IPS-18a (cell line): ENCODE data around the gene LYZL1.
"Not testable (repeated sequence)": the region's sequence is repeated elsewhere in the genome, so short reads cannot be mapped to it uniquely, and the experiment has no call there.

Experiments used
- H3K27ac ChIP-seq: one replicate; pipeline ENCODE4 v1.5.1; 2013; ENCODE audit warnings: low read length
- H3K27me3 ChIP-seq: one replicate; pipeline ENCODE4 v1.6.1; 2013; ENCODE audit warnings: mild to moderate bottlenecking, low read length; ENCODE audit not compliant: control insufficient read depth, insufficient read depth
- H3K36me3 ChIP-seq: one replicate; pipeline ENCODE4 v1.6.1; 2013; ENCODE audit warnings: low read depth, low read length; ENCODE audit not compliant: control insufficient read depth
- H3K4me1 ChIP-seq: one replicate; pipeline ENCODE4 v1.6.1; 2013; ENCODE audit warnings: low read depth, low read length; ENCODE audit not compliant: control insufficient read depth
- H3K4me3 ChIP-seq: one replicate; pipeline ENCODE4 v1.5.1; 2013; ENCODE audit warnings: low read length
- H3K9ac ChIP-seq: one replicate; pipeline ENCODE4 v1.6.1; 2013; ENCODE audit warnings: mild to moderate bottlenecking, low read length, moderate library complexity
- H3K9me3 ChIP-seq: one replicate; pipeline ENCODE4 v1.6.1; 2013; ENCODE audit warnings: low read depth, low read length; ENCODE audit not compliant: control insufficient read depth

The LYZL1 gene

DNA sequence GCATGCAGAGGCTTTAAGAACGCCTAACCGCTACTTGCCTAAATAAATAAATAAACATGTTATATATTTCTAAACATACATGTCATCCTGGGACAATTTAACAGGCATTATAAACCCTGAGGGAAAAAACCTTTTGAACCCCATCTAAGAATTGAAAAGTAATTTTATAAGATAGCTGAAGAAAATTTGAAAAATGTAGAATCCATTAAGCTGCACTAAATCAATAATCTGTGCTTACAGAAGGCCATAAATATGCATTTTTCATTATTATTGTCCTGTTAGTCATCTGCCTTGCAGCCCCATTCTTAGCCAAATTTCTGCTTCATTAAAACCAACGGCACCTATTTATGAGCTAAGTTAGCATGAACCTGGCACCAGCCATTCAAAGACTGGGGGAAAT is 24.2 kb downstream of the LYZL1 start:
- Histone ChIP-seq H3K9me3 (no peaks in the 10 kb centered on the region), H3K27ac (no peak overlapping the region), H3K9ac (no peak overlapping the region), H3K4me3 (no peak overlapping the region), H3K36me3 (no peaks in the 10 kb centered on the region), H3K27me3 (no peaks in the 10 kb centered on the region), H3K4me1 (peaks cover 1% of the 10 kb centered on the region)

DNA sequence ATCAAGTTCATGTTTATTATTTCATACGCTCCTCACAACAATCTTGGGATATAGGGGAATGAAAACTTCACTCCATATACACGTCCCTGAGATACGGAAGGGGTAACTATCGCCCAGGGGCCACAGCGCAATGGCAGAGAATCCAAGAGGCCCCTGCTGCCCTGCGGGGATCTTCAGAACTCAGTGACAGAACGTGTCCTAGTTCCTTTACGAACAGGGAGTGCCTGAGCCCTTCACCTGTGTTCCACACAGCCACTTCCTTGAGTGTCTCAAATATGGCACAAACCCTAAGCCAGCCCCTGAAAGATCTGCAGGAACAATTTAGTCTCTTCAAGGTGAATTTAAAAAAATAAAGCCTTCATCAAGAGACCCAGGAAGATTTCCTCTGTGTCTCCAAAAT is 25.9 kb downstream of the LYZL1 start:
- Histone ChIP-seq H3K27me3 (no peaks in the 10 kb centered on the region), H3K36me3 (no peaks in the 10 kb centered on the region), H3K4me1 (peaks cover 4% of the 10 kb centered on the region), H3K9me3 (no peaks in the 10 kb centered on the region), H3K9ac (no peak overlapping the region), H3K4me3 (no peak overlapping the region), H3K27ac (no peak overlapping the region)

DNA sequence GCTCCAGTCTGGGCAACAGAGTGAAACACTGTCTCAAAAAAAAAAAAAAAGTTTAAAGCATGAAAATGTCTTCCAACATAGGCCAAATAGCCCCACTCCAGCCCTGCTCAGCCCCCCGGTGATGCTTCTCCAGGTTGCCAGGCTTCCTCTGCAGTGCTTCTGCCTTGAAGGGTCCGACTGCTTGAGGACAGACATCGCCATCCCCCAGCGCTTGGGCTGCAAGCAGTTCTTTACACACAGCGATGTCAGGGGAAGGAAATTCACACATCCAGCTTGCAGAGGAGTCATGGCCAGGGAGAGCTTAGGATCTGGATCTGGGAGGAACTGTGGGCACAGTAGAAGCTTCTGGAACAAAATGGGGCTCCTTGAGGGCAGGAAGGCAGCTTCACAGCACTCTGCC is 26.9 kb downstream of the LYZL1 start:
- peaks cover 4% of the 10 kb centered on the region for H3K4me1 ChIP-seq
- H3K9ac ChIP-seq: no peak overlapping the region
- no peaks in the 10 kb centered on the region for H3K27me3 ChIP-seq
- no peaks in the 10 kb centered on the region for H3K36me3 ChIP-seq
- no peak overlapping the region for H3K27ac ChIP-seq
- no peak overlapping the region for H3K4me3 ChIP-seq
- H3K9me3 ChIP-seq: no peaks in the 10 kb centered on the region

DNA sequence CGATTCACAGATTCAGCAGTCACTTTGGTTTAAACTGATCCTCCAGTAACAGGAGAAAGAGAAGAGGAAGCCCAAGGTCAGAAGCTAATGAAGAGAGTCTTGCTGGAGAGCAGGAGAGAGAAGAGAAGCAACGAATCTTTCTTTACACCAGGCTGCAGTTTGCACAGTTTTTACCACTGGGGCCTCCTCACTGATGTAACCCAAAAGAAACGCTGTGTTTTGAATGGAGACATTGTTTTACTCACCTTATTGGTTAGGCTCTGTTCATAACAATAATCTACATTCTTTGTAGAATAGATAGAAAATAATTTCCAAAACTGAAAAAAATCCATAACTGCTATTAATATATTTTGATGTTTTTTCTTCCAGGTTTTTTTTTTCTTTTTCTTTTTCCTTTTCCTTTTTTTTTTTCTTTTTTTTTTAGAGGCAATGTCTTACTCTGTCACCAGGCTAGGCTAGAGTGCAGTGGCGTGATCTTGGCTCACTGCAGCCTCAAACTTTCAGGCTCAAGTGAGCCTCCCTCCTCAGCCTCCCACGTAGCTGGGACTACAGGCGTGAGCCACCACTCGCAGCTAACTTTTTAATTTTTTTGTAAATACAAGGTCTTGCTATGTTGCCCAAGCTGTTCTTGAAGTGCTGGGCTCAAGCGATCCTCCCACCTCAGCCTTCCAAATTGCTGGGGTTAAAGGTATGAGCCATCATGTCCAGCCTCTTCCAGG is 27.6 kb downstream of the LYZL1 start:
- Histone ChIP-seq H3K9ac (no peak overlapping the region), H3K27me3 (no peaks in the 10 kb centered on the region), H3K4me3 (no peak overlapping the region), H3K9me3 (no peaks in the 10 kb centered on the region), H3K27ac (no peak overlapping the region), H3K4me1 (peaks cover 4% of the 10 kb centered on the region), H3K36me3 (no peaks in the 10 kb centered on the region)

DNA sequence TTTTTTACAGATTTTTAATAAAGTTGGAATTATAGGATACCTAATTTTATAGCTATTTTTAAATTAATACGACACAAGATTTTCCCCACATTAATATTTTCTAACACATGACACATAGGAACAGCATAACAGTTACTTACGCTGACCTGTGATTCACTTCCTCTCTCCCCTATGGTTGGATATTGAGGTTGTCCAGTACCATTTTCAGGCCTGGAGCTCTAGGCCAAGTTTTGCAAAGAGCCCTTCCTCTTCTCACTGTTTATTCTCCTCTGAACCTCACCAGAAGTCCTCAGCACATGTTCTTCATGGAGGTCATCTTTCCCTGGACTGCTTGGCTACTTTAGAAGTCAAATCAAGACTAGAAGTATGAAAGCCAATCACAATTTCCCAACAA is 28.2 kb downstream of the LYZL1 start:
- Histone ChIP-seq H3K9ac (no peak overlapping the region), H3K4me1 (peaks cover 4% of the 10 kb centered on the region), H3K36me3 (no peaks in the 10 kb centered on the region), H3K27me3 (no peaks in the 10 kb centered on the region), H3K4me3 (no peak overlapping the region), H3K9me3 (no peaks in the 10 kb centered on the region), H3K27ac (no peak overlapping the region)

DNA sequence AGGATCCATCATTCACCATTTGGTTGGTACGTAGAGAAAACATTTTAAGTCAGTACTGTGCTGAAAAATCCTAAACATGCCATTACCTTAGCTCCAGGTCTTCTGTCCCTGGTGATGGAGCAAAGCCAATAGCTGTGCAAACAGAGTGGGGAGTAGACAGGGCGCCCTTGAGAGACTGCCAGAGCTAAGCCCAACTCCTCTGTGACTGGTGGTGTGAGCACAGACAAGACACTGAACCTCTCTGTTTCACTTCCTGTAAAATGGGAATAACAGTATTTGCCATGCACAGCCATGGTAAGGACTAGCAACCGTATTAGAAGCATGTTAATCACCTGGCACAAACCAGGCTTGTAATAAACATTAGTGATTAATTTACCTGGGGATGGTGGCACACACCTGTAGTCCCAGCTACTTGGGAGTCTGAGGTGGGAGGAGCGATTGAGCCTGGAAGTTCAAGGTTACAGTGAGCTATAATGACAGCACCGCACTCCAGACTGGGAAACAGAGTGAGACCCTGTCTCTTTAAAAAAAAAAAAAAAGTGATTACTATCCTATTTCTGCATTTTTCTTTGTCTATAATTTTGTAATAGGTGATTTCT is 28.7 kb downstream of the LYZL1 start:
- Histone ChIP-seq H3K9me3 (no peaks in the 10 kb centered on the region), H3K4me3 (no peak overlapping the region), H3K27ac (no peak overlapping the region), H3K36me3 (no peaks in the 10 kb centered on the region), H3K27me3 (no peaks in the 10 kb centered on the region), H3K9ac (no peak overlapping the region), H3K4me1 (peaks cover 4% of the 10 kb centered on the region)

DNA sequence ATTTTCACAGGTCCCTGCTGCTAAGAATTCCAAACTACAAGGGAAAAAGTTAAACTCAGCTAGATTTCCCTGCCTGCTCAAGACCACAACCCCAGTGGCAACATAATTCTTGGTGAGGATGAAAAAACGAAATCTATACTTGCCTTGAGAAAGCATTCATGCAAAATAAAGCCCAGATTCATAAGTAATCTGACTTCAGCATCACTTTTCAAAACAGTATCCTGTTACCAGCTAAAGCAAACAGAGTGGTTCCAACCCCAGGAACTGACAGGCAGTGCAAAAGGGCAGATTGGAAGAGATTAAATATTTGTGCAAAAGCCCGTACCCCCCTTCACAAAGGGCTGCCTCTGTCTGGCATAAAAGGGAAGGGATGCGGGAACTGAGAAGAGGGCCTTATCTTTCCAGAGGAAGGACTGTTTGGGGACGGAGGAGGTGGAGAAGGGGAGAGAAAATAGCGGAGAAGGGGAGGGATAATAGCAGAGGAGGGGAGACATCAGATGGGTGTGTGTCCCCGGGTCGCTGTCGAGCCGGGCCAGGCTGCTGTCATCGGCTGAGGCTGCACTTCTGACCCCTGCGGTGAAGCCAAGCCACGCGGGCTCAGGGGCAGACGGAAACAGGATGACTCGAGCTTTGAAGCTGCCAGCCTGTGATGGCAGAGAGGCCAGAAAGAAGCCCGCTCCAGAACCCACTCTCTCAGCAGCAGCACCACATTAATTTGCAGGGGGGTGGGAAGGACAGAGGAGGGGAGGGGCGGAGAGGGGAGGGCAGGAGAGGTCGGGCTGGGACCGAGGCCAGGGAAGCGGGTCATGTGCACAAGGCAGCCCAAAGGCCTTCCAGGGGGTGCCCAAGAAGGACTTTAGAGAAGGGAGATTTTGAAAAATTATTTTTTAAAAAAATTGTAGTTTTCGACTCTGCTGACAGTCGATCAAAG is 29.5 kb downstream of the LYZL1 start:
- H3K4me1 ChIP-seq, H3K9ac ChIP-seq, H3K27me3 ChIP-seq, H3K27ac ChIP-seq, H3K36me3 ChIP-seq, H3K9me3 ChIP-seq, H3K4me3 ChIP-seq: not testable (repeated sequence)

DNA sequence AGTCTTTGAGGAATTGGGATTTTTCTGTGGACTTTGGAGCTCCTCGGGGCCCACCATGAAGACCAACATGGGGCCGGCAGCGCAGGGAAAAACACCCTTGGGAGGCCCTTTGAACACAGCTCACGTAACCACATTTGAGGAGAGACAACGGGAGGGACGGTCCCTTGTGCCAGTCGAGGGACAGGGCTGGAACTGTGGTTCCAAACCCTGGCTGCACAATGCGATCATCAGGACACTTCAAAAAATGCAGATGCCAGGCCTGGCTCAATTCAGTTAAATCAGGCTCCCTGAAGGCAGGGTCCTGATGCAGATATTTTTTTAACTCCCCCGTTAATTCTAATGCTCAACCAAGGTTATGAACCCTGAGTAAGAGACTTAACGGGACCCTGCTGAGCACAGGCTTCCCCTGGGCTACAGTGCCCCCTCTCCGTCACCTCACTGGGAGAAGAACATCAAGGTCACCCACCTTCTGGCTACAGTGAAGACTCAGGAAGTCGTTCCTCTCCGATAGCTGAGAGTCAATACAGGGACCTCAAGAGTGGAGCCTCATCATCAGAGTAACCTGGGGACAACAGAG is 30.4 kb downstream of the LYZL1 start:
- peaks cover 4% of the 10 kb centered on the region for H3K4me1 ChIP-seq
- no peak overlapping the region for H3K27ac ChIP-seq
- H3K4me3 ChIP-seq: no peak overlapping the region
- H3K9me3 ChIP-seq: no peaks in the 10 kb centered on the region
- no peak overlapping the region for H3K9ac ChIP-seq
- no peaks in the 10 kb centered on the region for H3K36me3 ChIP-seq
- no peaks in the 10 kb centered on the region for H3K27me3 ChIP-seq

DNA sequence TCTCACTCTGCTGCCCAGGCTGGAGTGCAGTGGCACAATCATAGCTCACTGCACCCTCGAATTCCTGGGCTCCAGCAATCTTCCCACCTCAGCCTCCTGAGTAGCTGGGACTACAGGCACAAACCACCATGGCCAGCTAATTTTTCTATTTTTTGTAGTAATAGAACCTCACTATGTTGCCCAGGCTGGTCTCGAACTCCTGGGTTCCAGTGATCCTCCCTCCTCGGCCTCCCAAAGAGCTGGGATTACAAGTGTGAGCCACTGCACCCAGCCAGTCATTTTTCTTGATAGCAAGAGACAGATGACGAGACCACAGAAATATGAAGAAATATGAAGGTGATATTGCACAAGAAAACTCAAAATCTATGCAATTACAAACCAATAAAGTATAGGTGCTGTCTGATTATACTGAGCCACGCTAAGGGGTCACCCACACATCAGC is 31.8 kb downstream of the LYZL1 start:
- not testable (repeated sequence) for H3K27ac ChIP-seq, H3K9me3 ChIP-seq, H3K36me3 ChIP-seq, H3K4me3 ChIP-seq, H3K27me3 ChIP-seq, H3K9ac ChIP-seq, H3K4me1 ChIP-seq

DNA sequence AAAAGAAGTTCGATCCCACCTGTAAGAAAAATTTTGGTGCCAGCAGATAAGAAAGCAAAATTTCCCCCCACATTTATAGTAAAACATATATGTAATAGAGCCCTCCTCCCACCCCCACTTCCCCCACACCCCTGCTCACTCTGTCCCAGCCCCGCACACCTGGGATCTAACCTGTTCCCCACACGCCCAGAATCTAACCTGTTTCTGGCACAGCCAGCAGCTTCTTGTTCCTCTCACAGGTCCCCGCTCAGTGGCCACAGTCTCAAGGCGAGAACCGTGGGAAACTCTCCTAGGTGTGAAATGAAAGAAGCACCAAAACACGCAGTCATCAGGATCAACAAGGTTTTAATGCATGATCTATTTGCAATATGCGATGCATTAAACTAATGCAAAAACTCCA is 32.8 kb downstream of the LYZL1 start:
- no peak overlapping the region for H3K4me3 ChIP-seq
- no peaks in the 10 kb centered on the region for H3K36me3 ChIP-seq
- no peak overlapping the region for H3K27ac ChIP-seq
- H3K4me1 ChIP-seq: peaks cover 4% of the 10 kb centered on the region
- H3K9me3 ChIP-seq: no peaks in the 10 kb centered on the region
- H3K27me3 ChIP-seq: no peaks in the 10 kb centered on the region
- no peak overlapping the region for H3K9ac ChIP-seq

DNA sequence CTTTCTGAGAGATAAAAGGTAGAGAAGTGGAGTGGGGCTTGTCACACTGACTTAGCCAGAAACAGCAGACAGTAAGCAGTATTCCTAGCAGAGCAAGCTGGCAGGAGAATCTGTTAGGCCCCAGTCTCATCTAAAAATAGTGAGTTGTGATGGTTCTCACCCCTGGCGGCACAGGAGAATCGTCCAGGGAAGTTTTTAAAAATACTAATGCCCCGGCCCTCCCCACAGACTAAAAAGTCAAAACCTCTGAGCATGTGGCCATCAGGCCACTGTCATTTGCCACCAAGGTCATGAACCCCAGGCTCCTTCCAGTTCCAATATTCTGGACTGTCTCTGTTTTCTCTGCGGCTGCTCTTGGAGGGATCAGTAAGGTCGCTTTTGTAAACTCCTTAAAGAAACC is 34.0 kb downstream of the LYZL1 start:
- no peak overlapping the region for H3K9ac ChIP-seq
- H3K4me1 ChIP-seq: peaks cover 4% of the 10 kb centered on the region
- H3K36me3 ChIP-seq: no peaks in the 10 kb centered on the region
- no peak overlapping the region for H3K4me3 ChIP-seq
- H3K27ac ChIP-seq: no peak overlapping the region
- H3K27me3 ChIP-seq: no peaks in the 10 kb centered on the region
- H3K9me3 ChIP-seq: no peaks in the 10 kb centered on the region
